SK-N-SH (cell line): ENCODE results near the gene RABGAP1L.

Experiments
- CTCF ChIP-seq: fragments of 200-600 bp; sonication (generic); IDR thresholded peaks from 2 replicates; pipeline ENCODE4 v1.6.1; 2017; ENCODE audit warnings: antibody characterized with exemption, mild to moderate bottlenecking, moderate library complexity
- ELF1 ChIP-seq: IDR thresholded peaks from 2 replicates; pipeline ENCODE4 v1.4.0; 2012
- TAF1 ChIP-seq: IDR thresholded peaks from 2 replicates; pipeline ENCODE4 v1.6.1; 2012; ENCODE audit warnings: low read depth, mild to moderate bottlenecking, low read length, moderate library complexity, borderline replicate concordance
- USF2 ChIP-seq: fragments of 150-350 bp; IDR thresholded peaks from 2 replicates; pipeline ENCODE4 v1.6.1; 2017; ENCODE audit warnings: antibody characterized with exemption, low read length, low read depth, borderline replicate concordance

- TF ChIP-seq CTCF (peak; percentile 31), ELF1 (no peak), USF2 (no peak), TAF1 (no peak)
Measured at GRCh38 chr1:174692313-174692712, 533.0 kb downstream of the RABGAP1L start.
